HepG2 (cell line): ENCODE data around the gene KRT79. TPM values are rescaled to one million over a fixed set of nuclear protein-coding genes. Genes with fewer than 3 reads are reported as not detected.

Experiments
- polyA plus RNA-seq, 8 experiments: library from polyadenylated mRNA; depleted of rRNA in 3 of 8; stranded (reverse) in 7 of 8; unstranded in 1 of 8; fragments of >200 nt; fragmentation: Illumina TruSeq in 4 of 8; extraction: Trizol in 4 of 8; gene quantifications; 2 replicates each; pipeline versions ENCODE4 v1.2.1 to v1.2.3, GENCODE V29; 2011 to 2016; ENCODE audit warnings: low read depth in 4 of 8, missing spikeins in 1 of 8, mixed read lengths in 1 of 8; ENCODE audit not compliant: insufficient read depth in 1 of 8
- small RNA-seq, 3 experiments: library from RNA; depleted of rRNA; stranded (forward); fragments of <200 nt; gene quantifications; one replicate each; pipeline ENCODE3, GENCODE V24; 2012; ENCODE audit warnings: low read depth in 2 of 3, low replicate concordance in 1 of 3; ENCODE audit not compliant: insufficient read length in 3 of 3, insufficient read depth in 2 of 3
- total RNA-seq, 5 experiments: library from RNA; depleted of rRNA; stranded (reverse); fragments of >200 nt; fragmentation: Illumina TruSeq; extraction: Trizol; gene quantifications; 2 replicates each; pipeline ENCODE4 v1.2.3, GENCODE V29; 2016; ENCODE audit warnings: low read depth in 1 of 5

The KRT79 gene
- total and polyA plus RNA-seq, 2 of the 13 experiments (the other 11 are each of a cell fraction or from before 2014, with no cell fraction given), result 0.09 TPM; not detected in 1

Small RNA genes lying within 50 kb of the gene (small RNA-seq; reads per million reads assigned to genes)
- gene AC107016.2, result 0 reads per million in 3 experiments

Other genes starting within 250 kb of the KRT79 start
- gene KRT72, start 232.8 kb downstream of the KRT79 start, total RNA-seq (2016; rRNA removed; fragmentation: Illumina TruSeq; extraction: Trizol), result not detected in 2 replicates
- gene KRT72, start 232.8 kb downstream of the KRT79 start, polyA plus RNA-seq (2011; rRNA removed), result not detected in 2 replicates
- not detected in 2 replicates for gene KRT73, start 215.8 kb downstream of the KRT79 start, total RNA-seq (2016; rRNA removed; fragmentation: Illumina TruSeq; extraction: Trizol)
- gene KRT73, start 215.8 kb downstream of the KRT79 start, polyA plus RNA-seq (2011; rRNA removed), result not detected in 2 replicates
- not detected in 2 replicates for gene KRT2, start 182.1 kb downstream of the KRT79 start, total RNA-seq (2016; rRNA removed; fragmentation: Illumina TruSeq; extraction: Trizol)
- not detected in 2 replicates for gene KRT2, start 182.1 kb downstream of the KRT79 start, polyA plus RNA-seq (2011; rRNA removed)
- not detected in 2 replicates for gene KRT1, start 153.9 kb downstream of the KRT79 start, total RNA-seq (2016; rRNA removed; fragmentation: Illumina TruSeq; extraction: Trizol)
- gene KRT1, start 153.9 kb downstream of the KRT79 start, polyA plus RNA-seq (2011; rRNA removed), result not detected in 2 replicates
- gene KRT77, start 130.8 kb downstream of the KRT79 start, total RNA-seq (2016; rRNA removed; fragmentation: Illumina TruSeq; extraction: Trizol), result not detected in 2 replicates
- not detected in 2 replicates for gene KRT77, start 130.8 kb downstream of the KRT79 start, polyA plus RNA-seq (2011; rRNA removed)
- gene KRT76, start 57.0 kb downstream of the KRT79 start, total RNA-seq (2016; rRNA removed; fragmentation: Illumina TruSeq; extraction: Trizol), result not detected in 2 replicates
- gene KRT76, start 57.0 kb downstream of the KRT79 start, polyA plus RNA-seq (2011; rRNA removed), result not detected in 2 replicates
- not detected in 2 replicates for gene KRT3, start 38.2 kb downstream of the KRT79 start, total RNA-seq (2016; rRNA removed; fragmentation: Illumina TruSeq; extraction: Trizol)
- gene KRT3, start 38.2 kb downstream of the KRT79 start, polyA plus RNA-seq (2011; rRNA removed), result not detected in 2 replicates
- gene KRT4, start 20.2 kb downstream of the KRT79 start, total RNA-seq (2016; rRNA removed; fragmentation: Illumina TruSeq; extraction: Trizol), result not detected in 2 replicates
- gene KRT4, start 20.2 kb downstream of the KRT79 start, polyA plus RNA-seq (2011; rRNA removed), result not detected in 2 replicates
- not detected in 2 replicates for gene KRT78, start 14.7 kb upstream of the KRT79 start, total RNA-seq (2016; rRNA removed; fragmentation: Illumina TruSeq; extraction: Trizol)
- not detected in 2 replicates for gene KRT78, start 14.7 kb upstream of the KRT79 start, polyA plus RNA-seq (2011; rRNA removed)
- 718 and 837 TPM in 2 replicates for gene KRT8, start 70.8 kb upstream of the KRT79 start, total RNA-seq (2016; rRNA removed; fragmentation: Illumina TruSeq; extraction: Trizol)
- 491 and 498 TPM in 2 replicates for gene KRT8, start 70.8 kb upstream of the KRT79 start, polyA plus RNA-seq (2011; rRNA removed)
- gene KRT18, start 114.8 kb upstream of the KRT79 start, total RNA-seq (2016; rRNA removed; fragmentation: Illumina TruSeq; extraction: Trizol), result 618 and 762 TPM in 2 replicates
- 433 and 436 TPM in 2 replicates for gene KRT18, start 114.8 kb upstream of the KRT79 start, polyA plus RNA-seq (2011; rRNA removed)
- 548 and 779 TPM in 2 replicates for gene EIF4B, start 172.1 kb upstream of the KRT79 start, total RNA-seq (2016; rRNA removed; fragmentation: Illumina TruSeq; extraction: Trizol)
- 327 and 416 TPM in 2 replicates for gene EIF4B, start 172.1 kb upstream of the KRT79 start, polyA plus RNA-seq (2011; rRNA removed)
- 3.2 and 8.9 TPM in 2 replicates for gene TNS2, start 215.8 kb upstream of the KRT79 start, total RNA-seq (2016; rRNA removed; fragmentation: Illumina TruSeq; extraction: Trizol)
- gene TNS2, start 215.8 kb upstream of the KRT79 start, polyA plus RNA-seq (2011; rRNA removed), result 18.0 and 20.4 TPM in 2 replicates
- gene SPRYD3, start 245.1 kb upstream of the KRT79 start, total RNA-seq (2016; rRNA removed; fragmentation: Illumina TruSeq; extraction: Trizol), result 9.0 and 9.2 TPM in 2 replicates
- 9.2 and 10.7 TPM in 2 replicates for gene SPRYD3, start 245.1 kb upstream of the KRT79 start, polyA plus RNA-seq (2011; rRNA removed)